GM11168 (cell line): Measurements from ENCODE around the gene FXN.

Experiments used
- in situ Hi-C: fragments of 300-500 bp; cut with MboI; formaldehyde crosslinking; loops from one replicate; pipeline ENCODE4 v1.12.0; 2022; ENCODE audit warnings: low sequenced_read_pairs; ENCODE audit not compliant: unreplicated experiment

Gene FXN

DNA sequence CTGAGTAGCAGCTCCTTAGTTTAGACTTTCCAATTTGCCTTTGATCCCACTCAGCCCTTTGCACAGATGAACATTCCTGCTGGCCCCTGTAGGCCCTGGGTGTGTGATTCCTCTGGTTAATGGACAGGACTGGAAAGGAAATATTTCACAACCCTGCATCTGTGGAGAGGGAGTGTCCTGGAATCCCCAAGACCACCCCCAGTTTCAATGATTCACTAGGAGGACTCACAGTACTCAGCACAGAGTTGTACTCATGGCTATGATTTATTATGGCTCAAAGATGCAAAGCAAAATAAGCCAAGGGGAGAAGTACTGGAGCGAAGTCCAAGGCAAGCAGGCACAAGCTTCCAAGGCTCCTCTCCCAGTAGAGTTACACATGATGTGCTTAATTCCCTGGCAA lies 96.1 kb downstream of the FXN start:
- in situ Hi-C loops, result no loop called here

DNA sequence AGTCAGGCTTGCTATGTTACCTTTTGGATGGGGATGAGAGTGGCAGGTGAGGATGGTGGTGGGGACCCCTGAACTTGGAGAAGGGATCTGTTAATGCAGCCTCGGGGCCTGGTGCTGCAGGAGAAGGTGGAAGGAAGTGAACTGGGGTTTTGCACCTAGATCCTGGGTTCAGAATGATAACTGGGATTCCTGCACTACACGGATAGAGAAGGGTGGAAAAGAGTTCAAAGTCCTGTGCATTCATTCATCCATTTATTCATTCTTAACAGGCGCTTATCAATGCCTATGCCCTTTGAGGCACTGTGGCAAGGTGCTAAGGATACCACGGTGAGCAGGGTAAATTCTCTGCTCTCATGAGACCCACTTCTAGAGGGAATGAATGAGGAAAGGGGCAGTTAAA lies 96.8 kb downstream of the FXN start:
- in situ Hi-C loops, result no loop called here

DNA sequence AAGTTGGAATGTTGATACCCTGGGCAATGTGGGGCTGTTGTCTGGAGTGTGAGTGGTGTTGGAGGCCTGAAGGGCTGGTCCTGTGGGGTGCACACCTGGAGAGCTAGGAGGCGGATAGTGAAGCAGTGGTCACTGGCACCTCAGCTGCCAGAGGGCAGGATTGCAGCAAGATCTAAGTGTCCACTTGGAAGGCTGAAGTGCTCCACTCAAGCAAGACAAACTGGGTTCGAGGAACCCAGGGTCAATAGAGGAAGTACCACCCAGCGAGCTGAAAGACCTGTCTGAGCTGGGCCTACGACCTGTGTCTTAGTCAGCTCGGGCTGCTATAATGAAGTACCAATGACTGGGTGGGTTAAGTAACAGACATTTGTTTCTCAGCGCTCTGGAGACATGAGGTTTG lies 98.9 kb downstream of the FXN start:
- in situ Hi-C loops, result no loop called here

DNA sequence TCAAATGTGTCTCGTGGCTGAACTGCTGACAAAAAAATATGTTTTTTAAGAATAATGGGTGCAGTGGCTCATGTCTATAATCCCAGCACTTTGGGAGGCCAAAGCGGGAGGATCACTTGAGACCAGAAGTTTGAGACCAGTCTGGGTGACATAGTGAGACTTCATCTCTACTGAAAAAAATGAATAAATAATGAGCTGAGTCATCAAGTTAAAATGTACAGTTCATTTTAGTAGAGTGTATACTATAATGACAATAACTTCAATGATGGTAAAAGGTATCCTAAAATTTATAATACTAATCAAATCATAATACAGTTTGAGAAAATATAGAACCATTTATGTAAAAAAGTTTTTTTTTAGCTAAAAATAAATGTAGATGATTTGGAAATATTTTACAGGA lies 100.6 kb downstream of the FXN start:
- in situ Hi-C loops, result no loop called here

DNA sequence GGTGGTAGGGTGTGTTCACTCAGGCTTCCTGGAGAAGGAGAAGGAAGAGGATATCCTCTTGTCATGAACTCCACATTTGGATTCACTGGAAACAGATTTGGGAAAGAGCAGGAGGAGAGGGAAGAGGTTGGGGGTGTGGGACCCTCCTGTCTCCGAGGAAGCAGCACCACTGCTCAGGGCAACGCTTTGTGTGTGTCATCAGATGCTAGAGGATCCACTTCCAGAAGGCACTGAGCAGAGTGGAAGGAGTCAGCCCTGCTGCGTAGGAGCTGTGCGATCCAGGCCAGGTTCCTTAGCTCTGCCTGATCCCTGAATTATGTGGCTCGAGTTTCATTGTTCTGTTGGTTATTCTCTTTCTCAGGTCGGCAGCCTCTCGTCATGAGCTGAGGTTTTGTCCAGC lies 101.2 kb downstream of the FXN start:
- in situ Hi-C loops, result no loop called here

DNA sequence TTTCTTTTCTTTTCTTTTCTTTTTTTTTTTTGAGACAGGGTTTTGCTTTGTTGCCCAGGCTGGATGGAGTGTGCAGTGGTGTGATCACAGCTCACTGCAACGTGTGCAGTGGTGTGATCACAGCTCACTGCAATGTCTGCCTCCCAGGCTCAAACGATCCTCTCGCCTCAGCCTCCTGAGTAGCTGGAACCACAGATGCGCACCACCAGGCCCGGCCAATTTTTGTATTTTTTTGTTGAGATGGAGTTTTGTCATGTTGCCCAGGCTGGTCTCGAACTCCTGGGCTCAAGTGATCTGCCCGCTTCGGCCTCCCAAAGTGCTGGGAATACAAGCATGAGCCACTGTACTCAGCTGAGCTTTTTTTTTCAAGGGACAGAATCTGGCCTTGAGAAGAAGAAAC lies 101.8 kb downstream of the FXN start:
- in situ Hi-C loops, result no loop called here

DNA sequence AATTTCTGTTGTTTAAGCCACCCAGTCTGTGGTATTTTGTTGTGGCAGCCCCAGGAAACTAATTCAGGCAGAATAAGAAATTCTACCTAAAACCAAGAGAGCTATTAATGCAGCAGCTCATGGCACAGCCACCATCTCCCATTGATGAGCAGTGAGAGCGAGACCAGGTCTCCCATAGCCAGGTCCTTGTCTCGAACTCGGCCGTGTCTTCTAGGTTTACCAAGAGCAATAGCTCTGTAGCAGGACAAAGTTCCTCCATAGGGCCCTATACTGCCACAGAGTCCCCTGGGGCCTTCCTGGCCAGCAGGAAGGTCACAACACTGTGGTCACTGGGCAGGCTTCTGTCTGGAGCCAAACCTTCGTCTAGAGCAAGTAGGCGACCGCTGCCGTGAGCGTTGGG lies 104.0 kb downstream of the FXN start:
- in situ Hi-C loops, result no loop called here

DNA sequence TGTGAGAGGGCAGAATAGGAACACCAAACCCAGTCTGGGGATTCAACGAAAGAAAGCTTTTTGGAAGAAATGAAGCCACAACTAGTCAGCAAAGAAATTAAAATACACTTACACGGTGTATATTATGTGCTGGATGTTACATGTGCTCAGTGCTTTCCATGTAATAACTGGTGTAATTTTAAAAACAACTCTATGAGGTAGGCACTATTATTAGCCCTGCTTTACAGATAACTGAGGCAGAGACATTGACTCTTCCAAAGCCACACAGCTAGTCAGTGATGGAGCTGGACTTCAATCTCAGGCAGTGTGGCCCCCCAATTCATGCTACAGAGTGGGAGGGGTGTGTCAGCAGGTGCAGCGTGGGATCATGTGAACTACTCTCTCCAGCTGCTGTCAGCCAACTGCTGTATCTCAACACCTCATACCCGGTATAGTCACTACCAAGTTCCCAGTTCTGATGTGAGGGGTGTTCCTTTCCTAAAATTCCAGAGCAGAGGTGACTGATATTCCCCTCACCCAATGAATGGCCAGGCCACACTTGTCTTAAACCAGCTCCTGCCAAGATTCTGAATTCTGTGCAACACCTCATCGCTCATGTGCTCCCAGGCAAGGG lies 104.7 kb downstream of the FXN start:
- in situ Hi-C loops, result no loop called here

DNA sequence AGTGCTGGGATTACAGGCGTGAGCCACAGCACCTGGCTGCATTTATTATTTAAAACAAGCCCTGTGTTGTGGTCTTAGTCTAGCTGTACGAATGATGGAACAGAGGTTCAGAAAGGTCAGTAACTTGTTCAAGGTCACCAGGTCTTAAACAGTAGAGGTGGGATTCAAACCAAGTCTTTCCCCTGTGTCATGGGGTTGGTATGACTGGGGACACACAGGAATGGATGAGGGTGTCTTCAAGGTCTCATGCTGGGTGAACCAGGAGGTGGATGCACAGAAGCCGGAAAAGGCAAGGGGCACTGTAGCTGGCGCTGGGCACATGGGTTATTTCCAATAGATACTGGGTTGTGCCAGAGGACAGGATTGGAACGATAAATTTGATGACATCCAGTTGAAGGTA lies 106.3 kb downstream of the FXN start:
- in situ Hi-C loops, result no loop called here

DNA sequence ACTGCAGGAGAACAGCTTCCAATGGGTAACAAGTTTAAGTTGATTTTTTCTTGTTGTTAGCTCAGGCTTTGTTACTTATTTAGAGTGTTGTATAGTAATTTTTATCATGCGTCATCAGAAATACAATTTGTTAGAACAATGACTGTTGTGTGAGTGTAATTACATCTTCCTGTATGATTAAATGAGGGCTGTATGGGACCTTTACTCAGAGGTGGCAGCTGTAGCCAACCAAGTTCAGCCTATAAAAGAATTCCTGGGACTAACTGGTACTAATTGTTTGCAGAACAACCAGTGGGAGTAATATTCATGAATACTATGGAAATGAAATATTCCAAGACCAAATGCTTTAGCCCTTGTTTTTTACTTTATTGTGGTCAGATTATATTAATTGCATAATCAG lies 107.7 kb downstream of the FXN start:
- in situ Hi-C loops, result no loop called here

DNA sequence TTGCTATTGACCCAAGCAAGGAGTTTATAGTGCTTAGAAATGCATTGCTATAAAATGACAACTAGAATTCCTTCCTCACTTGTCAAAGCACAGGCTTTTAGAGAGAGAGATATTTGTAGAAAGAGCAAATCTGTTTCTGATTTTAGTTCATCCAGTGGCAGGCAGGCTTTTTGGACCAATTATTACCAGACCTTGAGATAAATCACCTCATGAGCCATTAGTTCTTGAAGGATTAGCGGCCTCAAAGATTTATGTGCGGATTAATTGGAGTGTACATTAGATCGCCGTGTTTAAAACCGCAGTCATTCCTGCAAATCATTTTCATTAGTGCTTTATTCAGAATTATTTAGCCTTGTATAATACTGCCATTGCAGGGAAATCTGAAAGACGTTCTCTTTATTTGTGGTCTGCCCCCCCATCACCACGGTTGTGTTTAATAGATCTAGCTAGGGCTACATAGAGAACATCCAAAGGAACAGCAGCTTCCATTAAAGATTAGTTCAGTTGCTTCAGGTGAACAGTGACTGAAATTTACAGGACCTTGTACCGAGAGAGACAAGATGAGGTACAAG lies 109.7 kb downstream of the FXN start:
- in situ Hi-C loops, result no loop called here

DNA sequence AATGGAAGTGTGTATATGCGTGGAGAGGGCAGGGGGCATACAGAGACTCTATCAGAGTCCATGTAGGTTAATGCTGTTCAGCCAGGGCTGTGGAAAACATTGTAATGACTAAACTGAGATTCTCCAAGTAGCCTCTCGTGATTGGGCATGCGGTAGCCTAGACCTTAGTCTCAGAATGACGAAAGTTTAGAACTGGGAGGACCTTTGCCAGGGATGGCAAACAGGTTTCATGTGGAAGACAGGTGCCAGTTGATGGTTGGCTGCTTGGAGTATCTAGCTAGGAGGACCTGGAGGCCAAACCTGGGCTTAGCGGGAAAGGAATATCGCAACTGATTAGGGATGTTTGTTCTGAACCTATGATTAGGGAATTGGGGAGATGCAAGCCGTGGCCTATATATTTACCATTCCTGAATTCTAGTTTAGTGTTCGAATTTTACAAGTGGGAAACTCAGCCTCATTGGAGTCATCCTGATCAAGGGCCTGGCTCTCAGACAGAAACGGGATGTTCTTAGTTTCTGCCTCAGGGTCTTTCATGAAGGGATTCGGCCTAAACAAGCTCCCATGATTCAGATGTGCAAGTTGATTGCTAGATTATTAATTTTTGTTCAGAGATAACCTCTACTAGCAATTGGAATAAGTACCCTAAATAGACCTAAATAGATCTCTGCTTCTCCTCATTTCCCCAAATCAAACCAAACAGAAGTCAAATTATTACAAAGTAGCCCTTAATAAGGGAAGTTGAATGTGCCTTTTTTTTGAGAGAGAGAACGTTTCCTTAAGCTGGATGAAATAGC lies 111.7 kb downstream of the FXN start:
- in situ Hi-C loops, result no loop called here

DNA sequence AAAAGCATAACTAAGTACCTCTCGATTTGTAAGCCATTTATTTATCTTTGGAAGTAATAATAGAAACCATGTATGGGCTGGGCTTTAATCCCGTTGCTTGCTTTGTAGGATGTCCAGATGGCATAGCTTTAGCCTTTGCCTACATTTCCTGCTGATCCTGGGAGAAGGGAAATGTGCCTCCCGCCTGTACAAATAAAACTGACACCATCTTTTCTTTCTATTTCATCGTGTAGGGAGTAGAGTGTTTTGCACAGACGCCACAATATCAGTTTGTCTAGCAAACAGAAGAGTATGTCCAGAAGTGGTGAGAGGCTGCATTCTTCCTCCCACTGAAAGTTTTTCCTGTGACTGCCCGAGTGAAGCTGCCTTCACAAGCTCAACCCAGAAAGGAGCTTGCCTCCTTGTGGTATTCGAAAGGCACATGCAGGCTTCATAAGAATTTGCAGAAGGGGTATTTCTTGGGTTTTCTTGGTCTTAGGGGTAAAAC lies 113.8 kb downstream of the FXN start:
- in situ Hi-C loops, result no loop called here
